Osteocyte (in vitro differentiated cells): ENCODE results near the gene WNT7B. TPM values are rescaled to one million over a fixed set of nuclear protein-coding genes. Genes with fewer than 3 reads are reported as not detected.
A peak's percentile ranks its signal among the peaks of the same experiment; 100 is the strongest.

Experiments
- DNase-seq: peaks from one replicate; pipeline ENCODE4 v3.0.0; 2021; ENCODE audit warnings: mixed read lengths; ENCODE audit not compliant: unreplicated experiment; ENCODE audit errors: extremely low spot score
- H3K27ac Mint-ChIP-seq: one replicate; pipeline ENCODE4 v1.8.0; 2021; ENCODE audit warnings: mild to moderate bottlenecking, mixed read lengths; ENCODE audit not compliant: unreplicated experiment
- H3K27me3 Mint-ChIP-seq: one replicate; pipeline ENCODE4 v1.8.0; 2021; ENCODE audit warnings: mixed read lengths; ENCODE audit not compliant: unreplicated experiment
- H3K36me3 Mint-ChIP-seq: one replicate; pipeline ENCODE4 v1.8.0; 2021; ENCODE audit warnings: mixed read lengths; ENCODE audit not compliant: unreplicated experiment
- H3K4me1 Mint-ChIP-seq: one replicate; pipeline ENCODE4 v1.8.0; 2021; ENCODE audit warnings: mixed read lengths; ENCODE audit not compliant: unreplicated experiment
- H3K4me3 Mint-ChIP-seq: one replicate; pipeline ENCODE4 v1.8.0; 2021; ENCODE audit warnings: mild to moderate bottlenecking, moderate library complexity, mixed read lengths; ENCODE audit not compliant: unreplicated experiment
- H3K9me3 Mint-ChIP-seq: one replicate; pipeline ENCODE4 v1.8.0; 2021; ENCODE audit warnings: mixed read lengths; ENCODE audit not compliant: unreplicated experiment
- total RNA-seq: library from RNA; stranded (reverse); gene quantifications from 2 replicates; pipeline ENCODE4 v1.2.1, GENCODE V29; 2021
- TF ChIP-seq, protein P1 (sequence below): fragments of 200-600 bp; sonication (generic); IDR thresholded peaks from 2 replicates; pipeline ENCODE4 v1.5.0; 2021; ENCODE audit warnings: antibody characterized with exemption, mild to moderate bottlenecking, moderate library complexity

Gene WNT7B
- total RNA-seq, 1 donor from 2014 or later, result 2.3 TPM

DNA sequence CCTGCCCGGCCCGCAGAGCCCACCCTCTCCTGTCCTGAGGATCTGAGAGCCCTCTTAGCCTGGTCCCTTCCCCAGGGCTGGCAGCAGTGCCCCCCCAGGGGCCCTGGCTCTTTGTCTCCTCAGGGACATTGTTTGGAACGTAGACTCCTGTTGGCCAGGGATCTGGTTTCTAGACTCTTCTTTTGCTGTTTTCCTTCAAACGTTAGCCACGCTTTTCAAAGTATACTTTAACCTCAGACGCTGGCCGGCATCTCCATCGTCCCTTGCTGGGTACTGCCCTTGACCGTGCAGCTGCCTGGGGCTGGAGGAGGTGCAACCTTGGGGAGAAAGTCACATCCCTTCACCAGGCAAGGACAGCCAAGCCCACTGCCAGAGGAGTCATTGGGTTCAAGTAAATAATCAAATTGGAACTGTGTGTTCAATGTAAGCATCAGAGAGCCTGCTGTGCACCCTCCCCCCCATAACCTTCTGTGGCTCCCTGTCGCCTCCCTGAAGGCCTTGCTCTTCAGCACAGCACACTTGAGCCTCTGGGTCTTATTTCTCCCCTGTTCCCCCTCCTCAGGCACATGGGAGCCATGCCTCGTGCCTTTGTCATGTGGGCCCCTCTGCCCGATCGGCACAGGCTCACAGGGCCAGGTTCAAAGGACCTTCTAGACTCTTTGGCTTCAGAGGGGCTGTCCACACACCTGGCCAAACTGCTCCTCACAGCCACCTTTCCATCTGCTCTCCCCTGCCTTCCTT, 21.8 kb upstream of the WNT7B start:
- Mint-ChIP-seq H3K4me3 (no peak overlapping the region), H3K27ac (peak overlapping the region; percentile 91), H3K36me3 (no peaks in the 10 kb centered on the region), H3K27me3 (no peaks in the 10 kb centered on the region), H3K9me3 (no peaks in the 10 kb centered on the region), H3K4me1 (peaks cover 82% of the 10 kb centered on the region)
- TF ChIP-seq, protein P1, sequence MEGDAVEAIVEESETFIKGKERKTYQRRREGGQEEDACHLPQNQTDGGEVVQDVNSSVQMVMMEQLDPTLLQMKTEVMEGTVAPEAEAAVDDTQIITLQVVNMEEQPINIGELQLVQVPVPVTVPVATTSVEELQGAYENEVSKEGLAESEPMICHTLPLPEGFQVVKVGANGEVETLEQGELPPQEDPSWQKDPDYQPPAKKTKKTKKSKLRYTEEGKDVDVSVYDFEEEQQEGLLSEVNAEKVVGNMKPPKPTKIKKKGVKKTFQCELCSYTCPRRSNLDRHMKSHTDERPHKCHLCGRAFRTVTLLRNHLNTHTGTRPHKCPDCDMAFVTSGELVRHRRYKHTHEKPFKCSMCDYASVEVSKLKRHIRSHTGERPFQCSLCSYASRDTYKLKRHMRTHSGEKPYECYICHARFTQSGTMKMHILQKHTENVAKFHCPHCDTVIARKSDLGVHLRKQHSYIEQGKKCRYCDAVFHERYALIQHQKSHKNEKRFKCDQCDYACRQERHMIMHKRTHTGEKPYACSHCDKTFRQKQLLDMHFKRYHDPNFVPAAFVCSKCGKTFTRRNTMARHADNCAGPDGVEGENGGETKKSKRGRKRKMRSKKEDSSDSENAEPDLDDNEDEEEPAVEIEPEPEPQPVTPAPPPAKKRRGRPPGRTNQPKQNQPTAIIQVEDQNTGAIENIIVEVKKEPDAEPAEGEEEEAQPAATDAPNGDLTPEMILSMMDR, result no peak
- DNase-seq, result no peak

DNA sequence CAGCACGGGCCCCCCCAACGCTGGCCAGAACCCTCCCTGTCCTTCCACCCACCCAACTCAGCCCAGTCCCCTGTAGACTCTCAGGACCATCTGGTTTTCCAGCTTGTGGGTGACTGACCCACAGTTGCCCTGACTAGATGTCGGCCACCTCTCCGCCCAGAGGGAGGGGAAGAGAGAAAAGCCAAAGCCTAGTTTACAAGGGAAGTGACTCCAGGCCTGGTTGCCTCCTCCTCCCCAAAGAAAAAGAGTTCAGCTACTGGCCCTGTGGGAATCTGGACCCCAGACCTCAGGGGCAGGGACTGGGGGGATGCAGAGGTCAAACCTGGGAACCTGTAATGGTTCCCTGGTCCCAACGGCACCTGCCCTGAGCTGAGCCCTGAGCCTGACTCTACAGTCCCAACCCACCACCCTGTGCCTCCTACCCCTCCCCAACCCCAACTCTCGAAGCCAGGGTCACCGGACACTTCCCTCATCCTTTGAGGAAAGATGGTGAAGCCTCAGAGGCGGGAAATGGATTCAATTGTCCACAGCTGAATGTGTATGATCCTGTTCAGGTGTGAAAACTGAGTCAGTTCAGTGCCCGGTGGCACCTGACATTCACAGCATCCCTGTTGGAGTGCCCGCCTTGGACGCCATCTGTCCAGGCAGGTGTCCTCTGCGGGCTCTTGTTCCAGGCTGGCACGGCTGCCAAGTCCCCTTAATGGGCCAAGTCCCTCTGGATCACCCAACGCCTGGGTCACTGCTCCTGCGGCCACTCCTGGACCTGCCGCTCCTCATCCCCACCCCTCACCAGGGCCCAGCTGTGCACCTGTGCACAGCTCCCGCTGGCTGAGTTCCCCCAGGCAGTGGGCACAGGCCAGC, 21.0 kb upstream of the WNT7B start:
- no peaks in the 10 kb centered on the region for H3K27me3 Mint-ChIP-seq
- no peaks in the 10 kb centered on the region for H3K36me3 Mint-ChIP-seq
- TF ChIP-seq, protein P1, result no peak
- peak overlapping the region; percentile 91 for H3K27ac Mint-ChIP-seq
- peaks cover 77% of the 10 kb centered on the region for H3K4me1 Mint-ChIP-seq
- DNase-seq, result no peak
- peak overlapping the region; percentile 18 for H3K4me3 Mint-ChIP-seq
- no peaks in the 10 kb centered on the region for H3K9me3 Mint-ChIP-seq

DNA sequence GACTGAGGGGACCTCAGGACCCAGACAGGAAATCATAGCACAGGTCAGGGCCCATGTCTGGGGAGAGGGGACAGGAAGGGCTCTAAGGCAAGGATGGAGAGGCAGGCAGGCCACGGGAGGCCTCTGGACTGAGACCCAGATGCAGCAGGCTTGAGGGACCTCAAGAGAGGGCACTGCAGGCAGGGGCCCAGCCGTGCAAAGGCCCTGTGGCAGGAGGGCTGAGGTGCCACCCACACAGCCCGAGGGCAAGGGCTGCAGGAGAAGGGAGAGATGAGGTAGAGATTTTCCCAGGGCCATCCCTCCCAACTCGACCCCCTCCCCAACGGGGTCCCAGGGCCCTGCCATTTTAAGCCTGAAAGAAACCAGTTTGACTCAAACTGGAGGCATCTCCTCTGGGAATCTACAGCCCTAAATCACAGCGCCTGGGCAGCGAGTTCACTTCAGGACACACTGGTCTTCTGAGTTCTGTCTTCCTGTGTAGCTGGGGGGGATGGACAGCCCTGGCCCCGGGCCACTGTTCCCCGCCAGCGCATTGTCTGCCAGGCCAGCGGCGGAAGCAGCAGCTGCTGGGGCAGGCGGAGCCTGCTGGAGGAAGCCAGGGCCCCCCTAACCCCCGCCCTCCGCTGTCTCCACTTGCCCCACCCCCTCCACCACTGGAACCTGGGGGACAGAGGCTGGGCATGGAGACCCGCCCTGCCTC, 20.3 kb upstream of the WNT7B start:
- peak; percentile 95 for DNase-seq
- no peak overlapping the region for H3K4me3 Mint-ChIP-seq
- TF ChIP-seq, protein P1, result no peak
- H3K27me3 Mint-ChIP-seq, result no peaks in the 10 kb centered on the region
- H3K4me1 Mint-ChIP-seq, result peaks cover 69% of the 10 kb centered on the region
- no peaks in the 10 kb centered on the region for H3K36me3 Mint-ChIP-seq
- no peaks in the 10 kb centered on the region for H3K9me3 Mint-ChIP-seq
- H3K27ac Mint-ChIP-seq, result peak overlapping the region; percentile 91

DNA sequence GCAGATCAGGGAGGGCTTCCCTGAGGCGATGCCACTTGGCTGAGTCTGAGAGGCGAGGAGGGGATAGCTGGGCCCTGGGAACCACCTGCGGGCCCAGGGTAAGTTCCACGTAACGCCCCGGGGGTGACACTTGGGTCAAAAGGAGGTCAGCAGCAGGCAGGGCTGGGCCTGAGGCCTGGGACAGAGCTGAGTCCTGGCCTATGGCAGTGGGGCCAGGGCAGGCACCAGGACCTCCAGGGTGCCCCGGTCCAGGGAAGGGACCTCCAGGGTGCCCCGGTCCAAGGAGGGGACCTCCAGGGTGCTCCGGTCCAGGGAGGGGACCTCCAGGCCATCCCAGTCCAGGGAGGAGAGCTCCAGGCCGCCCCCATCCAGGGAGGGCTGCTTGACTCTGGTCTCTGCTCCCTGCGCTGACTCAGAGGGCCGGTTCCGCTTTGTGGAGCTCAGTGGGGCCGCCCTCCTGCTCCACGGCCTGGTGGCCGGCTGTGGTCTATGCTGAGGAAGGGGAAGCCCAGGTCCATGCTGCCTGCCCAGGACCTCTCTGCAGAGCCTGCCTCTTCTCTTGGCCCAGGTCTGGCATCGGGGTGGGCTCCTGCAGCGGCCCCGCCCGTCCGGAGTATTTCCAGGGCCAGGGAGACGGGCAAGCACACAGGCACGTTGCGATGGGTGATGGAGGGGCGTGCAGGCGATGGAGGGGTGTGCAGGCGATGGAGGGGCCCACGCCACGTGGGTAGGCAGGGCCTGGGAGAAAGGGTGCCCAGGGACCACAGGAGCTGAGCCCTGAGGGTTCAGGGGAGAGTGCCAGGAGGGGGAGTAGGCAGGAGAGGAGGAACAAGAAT, 19.5 kb upstream of the WNT7B start:
- H3K4me3 Mint-ChIP-seq, result no peak overlapping the region
- peaks cover 62% of the 10 kb centered on the region for H3K4me1 Mint-ChIP-seq
- DNase-seq, result no peak
- H3K36me3 Mint-ChIP-seq, result no peaks in the 10 kb centered on the region
- H3K27ac Mint-ChIP-seq, result peak overlapping the region; percentile 91
- no peaks in the 10 kb centered on the region for H3K9me3 Mint-ChIP-seq
- no peaks in the 10 kb centered on the region for H3K27me3 Mint-ChIP-seq
- TF ChIP-seq, protein P1, result no peak
